HCT116 (cell line): ENCODE results near the gene NOP16. TPM values are rescaled to one million over a fixed set of nuclear protein-coding genes. Genes with fewer than 3 reads are reported as not detected.
A peak's percentile ranks its signal among the peaks of the same experiment; 100 is the strongest.

Experiments
- ATAC-seq: fragments of 200-7000 bp; cut with Tn5 transposase; 2 replicates; pipeline ENCODE4 v1.9.1; 2020; ENCODE audit warnings: mild to moderate bottlenecking, moderate library complexity
- BruUV-seq: library from RNA; stranded (reverse); fragments of 400-500 nt; replicated peaks from 2 replicates; lab custom pipeline; 2021; lab: Mats Ljungman, UMichigan
- CTCF ChIA-PET: fragments of 300-600 bp; sonication (Branson Sonifier 250); formaldehyde crosslinking; loops from one replicate; lab custom pipeline; 2021; ENCODE audit warnings: antibody characterized with exemption; lab: Charles Lee
- POLR2A ChIA-PET: fragments of 300-600, 350-600 bp; sonication (Branson Sonifier 250); formaldehyde crosslinking; loops from one replicate; lab custom pipeline; 2021; ENCODE audit warnings: antibody characterized with exemption; lab: Charles Lee
- RAD21 ChIA-PET, 2 experiments: fragments of 300-600 bp; sonication (Branson Sonifier 250); formaldehyde crosslinking; loops; one replicate each; lab custom pipeline; 2023; ENCODE audit warnings: low total read pairs in 2 of 2; ENCODE audit not compliant: uncharacterized antibody in 2 of 2, unreplicated experiment in 2 of 2, low non-redundant PET in 1 of 2; lab: Charles Lee
- DNase-seq: peaks from one replicate; pipeline ENCODE4 v3.0.0-alpha.2; 2010; ENCODE audit warnings: low read depth, low spot score
- H2AFZ ChIP-seq: fragments of 200-600 bp; shearing (Covaris generic), sonication (generic); 2 replicates; pipeline ENCODE4 v1.6.1; 2017; ENCODE audit warnings: low read depth, mixed run types, mixed read lengths, antibody characterized with exemption, low read length; ENCODE audit not compliant: poor library complexity, severe bottlenecking
- H3K27ac ChIP-seq: 2 replicates; pipeline ENCODE4 v1.5.1; 2012; ENCODE audit warnings: low read depth, low read length
- H3K27me3 ChIP-seq: fragments of 200-600 bp; sonication (generic); 2 replicates; pipeline ENCODE4 v1.6.1; 2016; ENCODE audit warnings: mixed run types, low read length, mixed read lengths; ENCODE audit not compliant: insufficient read depth
- H3K36me3 ChIP-seq, 2 experiments: fragments of 200-500 bp in 1 of 2; fragments of 200-600 bp in 1 of 2; sonication (Bioruptor generic) in 1 of 2; sonication (generic) in 1 of 2; 2 replicates each; pipeline versions ENCODE4 v1.5.1 to v1.6.1; 2014 to 2016; ENCODE audit warnings: low read length in 2 of 2, inconsistent platforms in 1 of 2, mixed read lengths in 1 of 2, mixed run types in 1 of 2; ENCODE audit not compliant: insufficient read depth in 2 of 2, control insufficient read depth in 1 of 2
- H3K4me1 ChIP-seq, 2 experiments: fragments of 200-600 bp in 1 of 2; sonication (generic) in 1 of 2; 2 replicates each; pipeline versions ENCODE4 v1.5.1 to v1.6.1; 2012 to 2017; ENCODE audit warnings: low read length in 2 of 2, inconsistent platforms in 1 of 2, mild to moderate bottlenecking in 1 of 2, mixed read lengths in 1 of 2, mixed run types in 1 of 2, moderate library complexity in 1 of 2; ENCODE audit not compliant: insufficient read depth in 2 of 2, control insufficient read depth in 1 of 2
- H3K4me2 ChIP-seq: fragments of 200-600 bp; sonication (generic); 2 replicates; pipeline ENCODE4 v1.6.1; 2017; ENCODE audit warnings: mixed run types, low read length, mixed read lengths
- H3K4me3 ChIP-seq, 2 experiments: fragments of 200-600 bp in 1 of 2; sonication (generic) in 1 of 2; replicated peaks in 1 of 2; 2 replicates each; pipeline ENCODE4 v1.5.1; 2011 to 2016; ENCODE audit warnings: low read length in 2 of 2, control low read depth in 1 of 2, low read depth in 1 of 2, mild to moderate bottlenecking in 1 of 2, mixed read lengths in 1 of 2, mixed run types in 1 of 2
- H3K79me2 ChIP-seq: fragments of 200-600 bp; sonication (generic); 2 replicates; pipeline ENCODE4 v1.6.1; 2017; ENCODE audit warnings: mild to moderate bottlenecking, mixed run types, low read length, moderate library complexity, mixed read lengths; ENCODE audit not compliant: insufficient read depth
- H3K9ac ChIP-seq: fragments of 200-600 bp; sonication (generic); 2 replicates; pipeline ENCODE4 v1.6.1; 2016; ENCODE audit warnings: low read length, mixed read lengths
- H3K9me2 ChIP-seq: fragments of 200-600 bp; sonication (generic), shearing (Covaris generic); 2 replicates; pipeline ENCODE4 v1.6.1; 2017; ENCODE audit warnings: mixed run types, mild to moderate bottlenecking, moderate library complexity; ENCODE audit not compliant: insufficient read depth
- H3K9me3 ChIP-seq, 2 experiments: fragments of 200-500 bp in 1 of 2; fragments of 200-600 bp in 1 of 2; sonication (Bioruptor generic) in 1 of 2; sonication (generic) in 1 of 2; 2 replicates each; pipeline ENCODE4 v1.6.1; 2014 to 2017; ENCODE audit warnings: low read length in 2 of 2, mixed read lengths in 2 of 2, inconsistent platforms in 1 of 2, low read depth in 1 of 2, mild to moderate bottlenecking in 1 of 2, mixed run types in 1 of 2, moderate library complexity in 1 of 2; ENCODE audit not compliant: control insufficient read depth in 1 of 2, insufficient read depth in 1 of 2
- H4K20me1 ChIP-seq: fragments of 200-600 bp; sonication (generic), shearing (Covaris generic); 2 replicates; pipeline ENCODE4 v1.6.1; 2017; ENCODE audit warnings: mixed run types, mild to moderate bottlenecking, moderate library complexity; ENCODE audit not compliant: insufficient read depth
- CBX3 ChIP-seq: IDR thresholded peaks from 2 replicates; pipeline ENCODE4 v1.6.1; 2012; ENCODE audit warnings: low read depth
- CEBPB ChIP-seq: IDR thresholded peaks from 2 replicates; pipeline ENCODE4 v1.6.1; 2012; ENCODE audit warnings: low read depth
- EGR1 ChIP-seq: IDR thresholded peaks from 2 replicates; pipeline ENCODE4 v1.6.1; 2012; ENCODE audit warnings: low read depth
- ELF1 ChIP-seq: IDR thresholded peaks from 2 replicates; pipeline ENCODE4 v1.6.1; 2012; ENCODE audit warnings: low read depth, borderline replicate concordance
- EZH2 ChIP-seq: fragments of 200-600 bp; sonication (generic); IDR thresholded peaks from 2 replicates; pipeline ENCODE4 v1.6.1; 2017; ENCODE audit warnings: antibody characterized with exemption, mixed run types
- EZH2phosphoT487 ChIP-seq: fragments of 200-600 bp; IDR thresholded peaks from 2 replicates; pipeline ENCODE4 v1.6.1; 2018; ENCODE audit warnings: antibody characterized with exemption, borderline replicate concordance
- FOSL1 ChIP-seq: IDR thresholded peaks from 2 replicates; pipeline ENCODE4 v1.6.1; 2012; ENCODE audit warnings: low read depth
- JUND ChIP-seq: IDR thresholded peaks from 2 replicates; pipeline ENCODE4 v1.6.1; 2012
- POLR2A ChIP-seq: IDR thresholded peaks from 2 replicates; pipeline ENCODE4 v1.7.0; 2011; ENCODE audit warnings: borderline replicate concordance; ENCODE audit not compliant: insufficient read depth, insufficient read length; ENCODE audit errors: extremely low read depth
- POLR2AphosphoS5 ChIP-seq: IDR thresholded peaks from 2 replicates; pipeline ENCODE4 v1.6.1; 2011; ENCODE audit warnings: mild to moderate bottlenecking, low read depth, low read length, moderate library complexity
- RAD21 ChIP-seq: IDR thresholded peaks from 2 replicates; pipeline ENCODE4 v1.6.1; 2012; ENCODE audit warnings: low read depth, mild to moderate bottlenecking
- SIN3A ChIP-seq: IDR thresholded peaks from 2 replicates; pipeline ENCODE4 v1.6.1; 2012; ENCODE audit warnings: low read depth
- SP1 ChIP-seq: IDR thresholded peaks from 2 replicates; pipeline ENCODE4 v1.6.1; 2012; ENCODE audit warnings: low read depth
- TCF7L2 ChIP-seq: IDR thresholded peaks from 2 replicates; pipeline ENCODE4 v1.7.0; 2011; ENCODE audit warnings: borderline replicate concordance, inconsistent platforms; ENCODE audit not compliant: insufficient read depth, insufficient read length; ENCODE audit errors: extremely low read depth
- YY1 ChIP-seq: IDR thresholded peaks from 2 replicates; pipeline ENCODE4 v1.6.1; 2011; ENCODE audit warnings: low read length, low read depth, moderate library complexity, mild to moderate bottlenecking; ENCODE audit not compliant: insufficient replicate concordance; ENCODE audit errors: extremely low read depth
- ZFX ChIP-seq: fragments of 450-650 bp; IDR thresholded peaks from 2 replicates; pipeline ENCODE4 v1.6.1; 2017
- intact Hi-C: fragments of 100-400 bp; cut with micrococcal nuclease; formaldehyde crosslinking; loops from 2 replicates; pipeline ENCODE4 v1.10.0; 2022
- total RNA-seq: library from RNA; stranded (reverse); gene quantifications from one replicate; pipeline ENCODE4 v1.2.1, GENCODE V29; 2021; ENCODE audit not compliant: unreplicated experiment
- TF ChIP-seq, protein P1 (sequence below): IDR thresholded peaks from 2 replicates; pipeline ENCODE4 v1.6.1; 2012
- TF ChIP-seq, protein P2 (sequence below): IDR thresholded peaks from 2 replicates; pipeline ENCODE4 v1.6.1; 2011; ENCODE audit warnings: mild to moderate bottlenecking, low read length, moderate library complexity; ENCODE audit not compliant: insufficient replicate concordance; ENCODE audit errors: extremely low read depth
- TF ChIP-seq, protein P3 (sequence below), 3 experiments: fragments of 200-600 bp in 1 of 3; sonication (generic) in 1 of 3; IDR thresholded peaks in 2 of 3; conservative IDR thresholded peaks in 1 of 3; 2 replicates each; pipeline ENCODE4 v1.5.1; 2012 to 2017; ENCODE audit warnings: low read depth in 2 of 3, low read length in 2 of 3, antibody characterized with exemption in 1 of 3, borderline replicate concordance in 1 of 3, control low read depth in 1 of 3, mild to moderate bottlenecking in 1 of 3, mixed read lengths in 1 of 3, mixed run types in 1 of 3, moderate library complexity in 1 of 3; ENCODE audit not compliant: insufficient read depth in 1 of 3

Gene NOP16
- total RNA-seq, 1 experiment from 2014 or later, result 67.1 TPM

DNA sequence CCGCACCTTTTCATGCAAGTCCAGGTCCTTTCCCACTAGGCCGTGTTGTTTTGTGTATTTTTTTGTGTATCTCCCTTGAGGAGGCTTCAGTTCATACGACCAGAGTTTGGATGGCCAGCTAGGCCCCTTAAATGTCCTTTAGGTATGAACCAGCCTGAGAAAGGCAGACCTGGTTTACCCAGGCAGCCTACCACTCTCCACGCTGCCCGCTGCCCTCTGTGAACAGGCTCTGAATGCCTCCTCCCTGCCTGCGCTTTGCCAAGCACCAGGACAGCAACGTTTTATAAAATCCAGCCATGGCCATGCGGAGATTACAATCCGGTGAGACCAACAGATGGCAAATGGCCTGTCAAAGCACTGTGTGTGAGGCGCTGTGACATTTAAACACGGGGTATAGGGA, 28.6 kb upstream of the NOP16 start:
- peaks cover 10 to 30% of the 10 kb centered on the region in 2 experiments for H3K4me1 ChIP-seq
- peak overlapping the region; percentile 75 for H3K27ac ChIP-seq
- peak overlapping the region; percentile 86 for H2AFZ ChIP-seq
- H3K9me2 ChIP-seq, result no peaks in the 10 kb centered on the region
- no peak for DNase-seq
- H3K9me3 ChIP-seq, result peaks cover 0 to 3% of the 10 kb centered on the region in 2 experiments; a peak in 1 of 4 replicates
- peak overlapping the region in 1 of 2 experiments; percentile 75; a peak in 2 of 4 replicates for H3K4me3 ChIP-seq
- ChIA-PET POLR2A (interaction anchor here (0.6 to 0.8 kb wide), 3 partner anchors 29 to 121 kb away, joined by 3 read pairs; partner anchors contain the start of genes HIGD2A, NOP16 and RNF44), RAD21 (interaction anchor here (0.6 to 1.3 kb wide), 6 partner anchors 44 to 244 kb away, joined by 3 to 5 read pairs (median 4); partner anchors contain the start of gene RNF44 (in 1 of the 2)), CTCF (interaction anchor here (1.0 to 1.9 kb wide), 6 partner anchors 31 to 687 kb away, joined by 4 to 7 read pairs (median 6); partner anchors contain the start of genes FAF2 and RNF44)
- no peaks in the 10 kb centered on the region for H3K27me3 ChIP-seq
- H3K9ac ChIP-seq, result peak overlapping the region; percentile 44
- ATAC-seq, result no peak
- TF ChIP-seq POLR2AphosphoS5 (no peak), SIN3A (no peak; the same call in 1 of the 2 replicates), RAD21 (no peak), CEBPB (no peak), TCF7L2 (no peak), EGR1 (no peak), YY1 (no peak), JUND (no peak), ELF1 (no peak), FOSL1 (no peak), EZH2phosphoT487 (no peak), ZFX (no peak), EZH2 (no peak), CBX3 (no peak), POLR2A (no peak), SP1 (no peak)
- TF ChIP-seq, protein P1, sequence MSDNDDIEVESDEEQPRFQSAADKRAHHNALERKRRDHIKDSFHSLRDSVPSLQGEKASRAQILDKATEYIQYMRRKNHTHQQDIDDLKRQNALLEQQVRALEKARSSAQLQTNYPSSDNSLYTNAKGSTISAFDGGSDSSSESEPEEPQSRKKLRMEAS, result no peak
- TF ChIP-seq, protein P2, sequence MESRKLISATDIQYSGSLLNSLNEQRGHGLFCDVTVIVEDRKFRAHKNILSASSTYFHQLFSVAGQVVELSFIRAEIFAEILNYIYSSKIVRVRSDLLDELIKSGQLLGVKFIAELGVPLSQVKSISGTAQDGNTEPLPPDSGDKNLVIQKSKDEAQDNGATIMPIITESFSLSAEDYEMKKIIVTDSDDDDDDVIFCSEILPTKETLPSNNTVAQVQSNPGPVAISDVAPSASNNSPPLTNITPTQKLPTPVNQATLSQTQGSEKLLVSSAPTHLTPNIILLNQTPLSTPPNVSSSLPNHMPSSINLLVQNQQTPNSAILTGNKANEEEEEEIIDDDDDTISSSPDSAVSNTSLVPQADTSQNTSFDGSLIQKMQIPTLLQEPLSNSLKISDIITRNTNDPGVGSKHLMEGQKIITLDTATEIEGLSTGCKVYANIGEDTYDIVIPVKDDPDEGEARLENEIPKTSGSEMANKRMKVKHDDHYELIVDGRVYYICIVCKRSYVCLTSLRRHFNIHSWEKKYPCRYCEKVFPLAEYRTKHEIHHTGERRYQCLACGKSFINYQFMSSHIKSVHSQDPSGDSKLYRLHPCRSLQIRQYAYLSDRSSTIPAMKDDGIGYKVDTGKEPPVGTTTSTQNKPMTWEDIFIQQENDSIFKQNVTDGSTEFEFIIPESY, result no peak
- TF ChIP-seq, protein P3, sequence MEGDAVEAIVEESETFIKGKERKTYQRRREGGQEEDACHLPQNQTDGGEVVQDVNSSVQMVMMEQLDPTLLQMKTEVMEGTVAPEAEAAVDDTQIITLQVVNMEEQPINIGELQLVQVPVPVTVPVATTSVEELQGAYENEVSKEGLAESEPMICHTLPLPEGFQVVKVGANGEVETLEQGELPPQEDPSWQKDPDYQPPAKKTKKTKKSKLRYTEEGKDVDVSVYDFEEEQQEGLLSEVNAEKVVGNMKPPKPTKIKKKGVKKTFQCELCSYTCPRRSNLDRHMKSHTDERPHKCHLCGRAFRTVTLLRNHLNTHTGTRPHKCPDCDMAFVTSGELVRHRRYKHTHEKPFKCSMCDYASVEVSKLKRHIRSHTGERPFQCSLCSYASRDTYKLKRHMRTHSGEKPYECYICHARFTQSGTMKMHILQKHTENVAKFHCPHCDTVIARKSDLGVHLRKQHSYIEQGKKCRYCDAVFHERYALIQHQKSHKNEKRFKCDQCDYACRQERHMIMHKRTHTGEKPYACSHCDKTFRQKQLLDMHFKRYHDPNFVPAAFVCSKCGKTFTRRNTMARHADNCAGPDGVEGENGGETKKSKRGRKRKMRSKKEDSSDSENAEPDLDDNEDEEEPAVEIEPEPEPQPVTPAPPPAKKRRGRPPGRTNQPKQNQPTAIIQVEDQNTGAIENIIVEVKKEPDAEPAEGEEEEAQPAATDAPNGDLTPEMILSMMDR (IDR thresholded peaks at IDR 0.05 in 2 of 3, conservative IDR thresholded peaks at IDR 0.05 in 1 of 3; ENCODE audit: borderline replicate concordance in 1 of 3, insufficient read depth in 1 of 3, low read depth in 2 of 3, low read length in 2 of 3), result no peak
- H3K79me2 ChIP-seq, result peaks cover 22% of the 10 kb centered on the region
- no peaks in the 10 kb centered on the region for H3K36me3 ChIP-seq
- intact Hi-C loops, result loop anchor here (1.0 to 5.0 kb wide), 4 partner anchors 31 to 202 kb away; partner anchors contain the start of gene FAF2
- BruUV-seq, result no TSS peak
- H4K20me1 ChIP-seq, result no peaks in the 10 kb centered on the region
- peak overlapping the region; percentile 92 for H3K4me2 ChIP-seq
